HT1080 (cell line): Measurements from ENCODE around the gene NSMCE4A. TPM values are rescaled to one million over a fixed set of nuclear protein-coding genes. Genes with fewer than 3 reads are reported as not detected.
"Not testable (repeated sequence)": the region's sequence is repeated elsewhere in the genome, so short reads cannot be mapped to it uniquely, and the experiment has no call there.

Experiments
- DNase-seq: peaks from one replicate; pipeline ENCODE4 v3.0.0-alpha.2; 2015; ENCODE audit warnings: low read depth
- total RNA-seq: library from RNA; depleted of rRNA; stranded (reverse); fragments of >200 nt; shearing (Covaris generic); gene quantifications from 2 replicates; pipeline ENCODE4 v1.2.3, GENCODE V29; 2014

Gene NSMCE4A
- total RNA-seq, 1 experiment from 2014 or later, result 75.6 TPM

DNA sequence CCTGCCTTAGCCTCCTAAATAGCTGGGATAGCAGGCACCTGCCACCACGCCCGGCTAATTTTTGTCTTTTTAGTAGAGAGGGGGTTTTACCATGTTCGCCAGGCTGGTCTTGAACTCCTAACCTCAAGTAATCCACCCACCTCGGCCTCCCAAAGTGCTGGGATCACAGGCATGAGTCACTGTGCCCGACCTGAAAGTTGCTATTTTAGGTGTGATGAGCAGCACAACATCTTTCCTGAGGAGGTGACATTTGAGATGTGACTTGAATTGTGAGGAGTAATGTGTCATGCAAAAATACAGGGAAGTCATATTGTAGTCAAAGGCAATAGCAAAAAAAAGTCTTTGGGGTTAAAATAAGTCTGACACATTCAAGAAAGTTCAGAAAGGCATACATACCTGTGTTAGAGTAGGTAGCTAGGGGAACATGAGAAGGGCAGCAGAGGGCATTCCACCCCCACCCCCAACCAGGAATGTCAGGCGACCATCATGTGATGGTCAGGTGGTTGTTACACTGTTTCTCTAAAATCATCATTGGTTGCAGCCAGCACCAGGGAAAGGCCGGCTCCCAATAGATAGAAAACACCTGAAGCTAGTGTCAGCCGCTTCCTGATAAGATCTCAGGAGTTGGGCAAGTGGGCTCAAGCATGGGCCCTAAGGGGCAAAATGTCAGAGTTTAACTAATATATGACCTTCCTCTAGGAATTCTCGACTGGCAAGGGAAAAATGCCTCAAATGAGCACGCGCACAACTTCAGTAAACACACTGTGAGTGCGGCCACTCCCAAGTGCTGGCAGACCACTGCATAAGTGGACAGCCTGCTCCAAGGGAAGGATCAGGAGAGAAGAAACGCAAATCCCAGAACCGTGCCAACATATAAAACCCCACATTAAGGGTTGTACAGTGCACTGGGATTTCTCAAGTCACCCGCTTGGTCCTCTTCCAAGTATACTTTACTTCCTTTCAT, 13.6 kb upstream of the NSMCE4A start, which contains the start of gene TACC2:
Gene TACC2 (plus strand): TSS at position 803 of the 964 bp plus-strand sequence. CDS start 32,819 bp downstream, outside the sequence.
- DNase-seq, result peak; percentile 36

GRCh38 chr10:121984463-121984862, 9.4 kb upstream of the NSMCE4A start:
- no peak for DNase-seq

- DNase-seq, result no peak
Observed at GRCh38 chr10:121983852-121984251, 8.8 kb upstream of the NSMCE4A start.

GRCh38 chr10:121981346-121981745, 6.3 kb upstream of the NSMCE4A start:
- DNase-seq, result no peak

DNA sequence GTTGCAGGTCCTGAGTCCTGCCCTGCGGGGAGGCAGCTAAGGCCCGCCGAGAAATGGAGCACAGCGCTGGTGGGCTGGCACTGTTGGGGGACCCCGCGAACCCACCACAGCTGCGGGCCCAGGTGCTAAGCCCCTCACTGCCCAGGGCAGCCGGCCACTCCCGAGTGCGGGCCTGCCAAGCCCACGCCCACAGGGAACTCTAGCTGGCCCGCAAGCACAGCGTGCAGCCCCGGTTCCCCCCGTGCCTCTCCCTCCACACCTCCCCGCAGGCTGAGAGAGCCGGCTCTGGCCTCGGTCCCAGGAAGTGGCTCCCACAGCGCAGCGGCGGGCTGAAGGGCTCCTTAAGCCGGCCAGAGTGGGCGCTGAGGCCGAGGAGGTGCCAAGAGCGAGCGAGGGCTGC, 3.5 kb upstream of the NSMCE4A start:
- DNase-seq, result no peak

DNA sequence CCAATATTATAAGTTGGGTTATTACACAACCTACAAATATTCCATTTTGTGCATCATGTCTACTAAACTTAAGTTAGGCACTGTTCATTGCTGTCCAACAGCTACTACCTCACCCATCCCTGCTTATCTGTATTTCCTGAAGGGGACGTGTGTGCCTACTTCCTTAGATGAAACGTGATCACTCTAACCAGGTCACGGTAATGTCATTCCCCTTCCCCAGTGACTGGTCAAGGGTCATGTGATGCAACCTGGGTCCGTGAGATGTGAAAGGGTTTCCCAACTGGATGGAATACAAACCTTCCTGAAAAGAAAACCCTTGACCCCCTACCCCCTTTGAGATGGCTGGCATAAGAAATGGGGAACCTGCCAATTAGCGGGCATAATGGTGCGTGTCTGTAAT, 1.6 kb upstream of the NSMCE4A start:
- DNase-seq, result no peak

GRCh38 chr10:121975295-121976086, 474 bp upstream of the NSMCE4A start:
- no peak for DNase-seq

DNA sequence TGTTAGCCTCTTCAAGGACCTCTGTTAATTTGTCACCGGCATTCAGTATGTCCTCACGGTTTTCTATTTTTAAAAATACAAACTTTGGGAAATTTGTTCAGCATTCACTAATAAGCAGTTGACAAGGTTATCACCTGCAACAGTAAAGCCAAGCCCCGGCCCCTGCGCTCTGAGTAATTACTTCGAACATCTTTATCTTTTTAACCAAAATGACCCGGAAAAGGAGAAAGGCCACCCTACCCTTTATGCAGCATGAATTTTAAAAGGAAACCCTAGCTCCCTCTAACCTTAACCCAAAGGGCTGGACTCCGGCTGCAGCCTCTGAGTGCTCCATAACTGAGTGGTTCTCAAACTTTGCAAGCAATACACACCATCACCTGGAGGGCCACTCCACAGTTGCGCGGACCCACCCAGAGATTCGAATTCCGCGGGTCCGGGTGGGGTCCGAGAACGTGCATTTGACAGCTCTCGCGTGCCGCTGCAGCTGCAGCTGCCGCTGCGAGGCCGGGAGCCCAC, 940 bp downstream of the NSMCE4A start:
- DNase-seq, result peak; percentile 16

DNA sequence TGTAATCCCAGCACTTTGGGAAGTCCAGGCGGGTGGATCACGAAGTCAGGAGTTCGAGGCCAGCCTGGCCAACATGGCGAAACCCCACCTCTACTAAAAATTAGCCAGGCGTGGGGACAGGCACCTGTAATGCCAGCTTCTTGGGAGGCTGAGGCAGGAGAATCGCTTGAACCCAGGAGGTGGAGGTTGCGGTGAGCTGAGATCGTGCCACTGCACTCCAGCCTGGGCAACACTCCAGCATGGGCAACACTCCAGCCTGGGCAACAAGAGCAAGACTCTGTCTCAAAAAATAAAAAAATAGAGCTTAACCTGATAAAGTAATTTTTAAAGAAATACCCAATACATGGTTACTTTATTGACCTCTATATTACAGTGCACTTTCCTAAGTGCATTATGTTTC, 5.9 kb downstream of the NSMCE4A start:
- DNase-seq, result not testable (repeated sequence)

DNA sequence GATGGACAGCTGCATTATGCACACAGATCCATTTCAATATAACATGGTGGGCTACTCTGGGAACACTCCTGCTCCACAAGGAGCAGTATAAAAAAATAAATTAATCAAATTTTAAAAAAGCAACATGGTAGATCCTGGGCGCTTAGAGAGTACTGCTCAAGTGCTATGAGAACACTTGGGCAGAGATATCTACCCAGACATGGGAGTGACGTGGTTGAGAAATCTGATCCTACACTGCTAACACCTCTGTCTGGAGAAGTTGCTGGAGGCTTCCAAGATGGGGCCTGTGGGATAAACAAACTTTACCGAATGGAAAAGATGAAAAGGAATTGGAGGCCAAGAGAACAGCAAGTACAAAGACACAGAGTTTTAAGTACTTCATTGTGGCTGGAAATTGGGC, 9.0 kb downstream of the NSMCE4A start:
- DNase-seq, result no peak

GRCh38 chr10:121961456-121961855, 13.6 kb downstream of the NSMCE4A start:
- no peak for DNase-seq

- no peak for DNase-seq
Observed at GRCh38 chr10:121959671-121960070, 15.3 kb downstream of the NSMCE4A start.

- DNase-seq, result peak; percentile 87
Observed at GRCh38 chr10:121956111-121957061, 18.6 kb downstream of the NSMCE4A start.

GRCh38 chr10:121952226-121952625, 22.8 kb downstream of the NSMCE4A start:
- peak; percentile 85 for DNase-seq

- no peak for DNase-seq
Observed at GRCh38 chr10:121949451-121949850, 25.6 kb downstream of the NSMCE4A start.

DNA sequence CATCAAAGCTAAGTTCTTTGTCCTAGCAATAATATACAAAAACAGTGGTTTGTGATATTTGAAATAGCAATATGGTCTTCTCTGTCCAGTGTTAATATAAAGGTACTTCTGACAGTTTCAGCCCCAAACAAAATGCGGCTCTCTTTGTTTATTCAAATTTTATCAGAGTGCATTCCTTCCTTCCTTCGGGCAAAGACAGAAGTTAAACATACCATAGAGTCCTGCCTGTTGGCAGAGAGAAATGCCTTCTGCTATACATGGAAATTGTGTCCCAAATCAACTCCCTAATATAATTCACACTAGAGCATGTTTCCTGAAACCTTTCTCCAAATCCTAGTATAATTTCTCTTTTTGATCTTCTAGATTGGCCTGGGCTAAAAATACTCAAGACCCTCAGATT, 26.0 kb downstream of the NSMCE4A start:
- no peak for DNase-seq

DNA sequence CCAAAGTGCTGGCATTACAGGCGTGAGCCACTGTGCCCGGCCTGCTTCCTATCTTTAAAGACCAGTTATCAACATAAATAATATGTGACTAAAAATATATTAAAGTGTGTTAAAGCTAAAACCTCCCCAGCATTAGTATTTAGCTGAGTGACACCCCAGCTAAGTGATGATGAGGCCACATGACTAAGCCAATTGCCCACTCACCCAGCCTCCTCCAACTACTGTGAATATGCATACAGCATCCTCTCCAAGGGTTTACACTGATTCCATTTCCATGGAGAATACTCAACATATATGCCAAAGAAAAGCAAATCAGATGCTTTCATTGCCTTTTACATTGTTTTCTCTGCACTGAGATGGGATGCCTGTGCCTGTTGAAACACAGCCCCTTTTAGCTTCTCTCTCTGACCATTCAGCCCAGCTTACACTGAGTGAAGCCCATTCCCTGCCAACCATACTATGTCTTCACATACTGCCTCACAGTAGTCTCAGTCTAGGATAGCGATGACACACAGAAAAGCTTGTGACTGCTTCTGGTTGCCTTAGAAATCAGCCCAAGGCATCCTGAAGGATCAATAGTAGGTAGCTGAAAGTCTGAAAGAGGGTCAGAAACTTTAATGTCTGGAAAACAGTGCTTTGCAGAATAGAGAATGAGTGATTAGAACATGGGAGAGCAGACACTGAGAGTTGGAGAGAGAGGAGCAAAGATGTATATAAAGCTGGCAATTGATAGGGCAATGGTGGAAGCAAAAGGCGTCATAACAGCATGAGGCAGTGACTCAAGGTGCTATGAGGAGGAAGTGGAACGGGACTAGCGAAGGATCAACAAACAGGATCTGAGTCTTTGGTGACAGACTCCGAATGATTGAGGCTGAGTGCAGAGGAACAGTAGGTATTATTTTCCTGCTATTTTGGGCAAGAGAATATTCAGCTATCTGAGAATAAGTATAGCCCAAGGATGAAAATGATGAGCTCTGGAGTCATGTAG, 27.4 kb downstream of the NSMCE4A start:
- peak; percentile 76 for DNase-seq

DNA sequence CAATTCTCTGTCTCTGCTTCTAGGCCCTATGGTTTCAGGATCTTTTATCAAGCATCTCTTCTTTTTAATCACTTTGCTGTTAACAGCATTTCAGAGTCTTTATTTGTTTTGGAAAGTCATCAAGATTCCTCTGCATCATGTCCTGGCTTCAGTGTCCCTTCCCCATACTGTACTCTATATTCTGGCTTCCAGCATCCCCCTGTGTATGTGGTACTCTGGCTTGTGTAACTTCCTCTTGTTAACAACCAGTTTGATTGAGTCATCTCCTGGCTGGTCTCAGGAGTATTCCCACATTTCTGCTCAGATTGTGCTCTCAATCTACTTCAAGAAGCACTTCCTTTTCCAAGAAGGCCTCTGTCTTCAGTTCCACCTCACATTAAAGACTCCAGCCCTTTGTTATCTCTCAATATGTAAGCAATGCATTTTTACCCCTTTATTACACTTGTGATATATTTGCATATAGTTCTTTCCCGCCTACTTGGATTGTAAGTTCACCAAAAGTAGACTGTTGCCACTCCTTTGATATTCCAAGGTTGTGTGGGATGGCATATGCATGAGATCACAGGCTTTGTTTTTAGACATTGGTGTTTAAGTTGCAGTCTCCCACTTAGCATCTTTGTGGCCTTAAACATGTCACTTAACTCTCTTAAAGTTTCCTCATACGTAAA, 32.1 kb downstream of the NSMCE4A start:
- DNase-seq, result peak; percentile 95

- DNase-seq, result no peak
Observed at GRCh38 chr10:121941532-121941931, 33.5 kb downstream of the NSMCE4A start.
